HEK293T (cell line): ENCODE data around the gene MYB.

Experiments used
- CTCF ChIA-PET: fragments of 350-600 bp; formaldehyde crosslinking; extraction: SDS; loops from one replicate; lab custom pipeline; 2021; ENCODE audit warnings: antibody characterized with exemption, inconsistent platforms; lab: Yijun Ruan, JAX
- POLR2A ChIA-PET: fragments of 350-600 bp; formaldehyde crosslinking; extraction: SDS; loops from one replicate; lab custom pipeline; 2020; ENCODE audit warnings: antibody characterized with exemption, inconsistent platforms; lab: Yijun Ruan, JAX
- DNase-seq: peaks from one replicate; pipeline ENCODE4 v3.0.0; 2012; ENCODE audit warnings: mixed read lengths; ENCODE audit errors: extremely low spot score
- ARNT ChIP-seq: fragments of 450-650 bp; IDR thresholded peaks from 2 replicates; pipeline ENCODE4 v1.6.1; 2017; ENCODE audit warnings: mild to moderate bottlenecking
- BHLHE40 ChIP-seq: fragments of 450-650 bp; IDR thresholded peaks from 2 replicates; pipeline ENCODE4 v1.6.1; 2016; ENCODE audit warnings: mild to moderate bottlenecking, moderate library complexity, borderline replicate concordance
- CTBP1 ChIP-seq: fragments of 450-650 bp; IDR thresholded peaks from 2 replicates; pipeline ENCODE4 v1.6.1; 2016; ENCODE audit warnings: borderline replicate concordance
- ELF4 ChIP-seq: fragments of 450-650 bp; IDR thresholded peaks from 2 replicates; pipeline ENCODE4 v1.6.1; 2017; ENCODE audit warnings: antibody characterized with exemption
- FOXA1 ChIP-seq: fragments of 450-650 bp; IDR thresholded peaks from 2 replicates; pipeline ENCODE4 v1.6.1; 2016; ENCODE audit warnings: mild to moderate bottlenecking
- FOXK2 ChIP-seq: fragments of 450-650 bp; IDR thresholded peaks from 2 replicates; pipeline ENCODE4 v1.6.1; 2016; ENCODE audit warnings: mild to moderate bottlenecking
- FOXM1 ChIP-seq: fragments of 450-650 bp; IDR thresholded peaks from 2 replicates; pipeline ENCODE4 v1.6.1; 2017; ENCODE audit warnings: mild to moderate bottlenecking, borderline replicate concordance
- HDGF ChIP-seq: fragments of 450-650 bp; IDR thresholded peaks from 2 replicates; pipeline ENCODE4 v1.6.1; 2017; ENCODE audit warnings: antibody characterized with exemption, borderline replicate concordance
- L3MBTL2 ChIP-seq: fragments of 450-650 bp; conservative IDR thresholded peaks from 2 replicates; pipeline ENCODE4 v1.6.1; 2016; ENCODE audit warnings: mild to moderate bottlenecking
- LEF1 ChIP-seq: fragments of 450-650 bp; IDR thresholded peaks from 2 replicates; pipeline ENCODE4 v1.6.1; 2017; ENCODE audit warnings: mild to moderate bottlenecking, borderline replicate concordance
- NFRKB ChIP-seq: fragments of 450-650 bp; IDR thresholded peaks from 2 replicates; pipeline ENCODE4 v1.6.1; 2016; ENCODE audit warnings: mild to moderate bottlenecking, moderate library complexity
- PKNOX1 ChIP-seq: fragments of 450-650 bp; IDR thresholded peaks from 2 replicates; pipeline ENCODE4 v1.6.1; 2016
- SP1 ChIP-seq: fragments of 450-650 bp; IDR thresholded peaks from 2 replicates; pipeline ENCODE4 v1.6.1; 2017
- SUZ12 ChIP-seq: fragments of 450-650 bp; IDR thresholded peaks from 2 replicates; pipeline ENCODE4 v1.6.1; 2016; ENCODE audit warnings: mild to moderate bottlenecking
- TARDBP ChIP-seq: fragments of 450-650 bp; IDR thresholded peaks from 2 replicates; pipeline ENCODE4 v1.6.1; 2016
- ZNF384 ChIP-seq: fragments of 450-650 bp; IDR thresholded peaks from 2 replicates; pipeline ENCODE4 v1.6.1; 2016

MYB gene

GRCh38 chr6:135165031-135165430 lies 16.1 kb upstream of the MYB start:
- TF ChIP-seq TARDBP (no peak), ZNF384 (no peak), LEF1 (no peak), L3MBTL2 (no peak), ARNT (no peak), HDGF (no peak), FOXK2 (no peak), BHLHE40 (no peak), ELF4 (no peak), SP1 (no peak), SUZ12 (no peak), NFRKB (no peak), PKNOX1 (no peak), FOXA1 (no peak), CTBP1 (no peak), FOXM1 (no peak)
- POLR2A ChIA-PET: no interaction called here

GRCh38 chr6:135166515-135166914 lies 14.6 kb upstream of the MYB start:
- CTCF ChIA-PET: interaction anchor here (0.6 kb wide), 1 partner anchor 44 kb away, joined by 4 read pairs; no protein-coding TSS in a partner anchor
- TF ChIP-seq L3MBTL2 (no peak), ELF4 (no peak), FOXK2 (no peak), CTBP1 (no peak), SP1 (no peak), SUZ12 (no peak), FOXA1 (no peak), TARDBP (no peak), LEF1 (no peak), ZNF384 (no peak), PKNOX1 (no peak), ARNT (no peak), HDGF (no peak), FOXM1 (no peak), NFRKB (no peak), BHLHE40 (no peak)
- DNase-seq: no peak
- POLR2A ChIA-PET: no interaction called here

More at GRCh38 chr6:135165031-135165430, 16.1 kb upstream of the MYB start:
- DNase-seq: no peak
- CTCF ChIA-PET: interaction anchor here (0.9 kb wide), 1 partner anchor 8 kb away, joined by 3 read pairs; no protein-coding TSS in a partner anchor

- DNase-seq: no peak
- ChIA-PET CTCF (interaction anchor here (1.5 kb wide), 1 partner anchor 23 kb away, joined by 3 read pairs; no protein-coding TSS in a partner anchor), POLR2A (interaction anchor here (0.6 to 1.5 kb wide), 2 partner anchors 13 to 1695 kb away, joined by 3 to 5 read pairs; partner anchors contain the start of gene MYB)
- TF ChIP-seq LEF1 (no peak), ARNT (no peak), L3MBTL2 (no peak)
These were observed 13.5 kb upstream of the MYB start for GRCh38 chr6:135167617-135168016.

- ChIA-PET POLR2A (interaction anchor here (1.3 to 1.5 kb wide), 2 partner anchors 9 to 12 kb away, joined by 3 to 5 read pairs; partner anchors contain the start of gene MYB), CTCF (interaction anchor here (0.6 to 1.5 kb wide), 2 partner anchors 22 to 24 kb away, joined by 3 read pairs; no protein-coding TSS in a partner anchor)
- TF ChIP-seq FOXM1 (no peak), ARNT (no peak), CTBP1 (no peak), BHLHE40 (no peak)
- DNase-seq: no peak
These were observed 12.3 kb upstream of the MYB start for GRCh38 chr6:135168766-135169165.

GRCh38 chr6:135170238-135170637 lies 10.9 kb upstream of the MYB start:
- POLR2A ChIA-PET: interaction anchor here (1.3 kb wide), 1 partner anchor 8 kb away, joined by 3 read pairs; no protein-coding TSS in a partner anchor
- DNase-seq: no peak
- TF ChIP-seq FOXA1 (no peak), TARDBP (no peak), CTBP1 (no peak), L3MBTL2 (no peak), BHLHE40 (no peak), HDGF (no peak), ELF4 (no peak), LEF1 (no peak), FOXK2 (no peak), FOXM1 (no peak), SUZ12 (no peak), SP1 (no peak), NFRKB (no peak), PKNOX1 (no peak), ARNT (no peak), ZNF384 (no peak)
- CTCF ChIA-PET: no interaction called here

GRCh38 chr6:135170849-135171248 lies 10.3 kb upstream of the MYB start:
- ChIA-PET POLR2A (no interaction called here), CTCF (no interaction called here)
- no peak for DNase-seq
- TF ChIP-seq L3MBTL2: no peak
- TF ChIP-seq NFRKB: no peak
- no peak for TF ChIP-seq PKNOX1
- no peak for TF ChIP-seq CTBP1
- no peak for TF ChIP-seq HDGF
- TF ChIP-seq FOXK2: no peak
- no peak for TF ChIP-seq LEF1
- TF ChIP-seq BHLHE40: no peak
- no peak for TF ChIP-seq ARNT
- TF ChIP-seq SUZ12: no peak
- no peak for TF ChIP-seq TARDBP
- TF ChIP-seq ZNF384: no peak
- TF ChIP-seq FOXA1: no peak
- TF ChIP-seq SP1: no peak
- TF ChIP-seq FOXM1: no peak
- TF ChIP-seq ELF4: no peak
